CD4-positive, alpha-beta T cell treated with Interleukin-10 for 1 hour (primary cell): ENCODE data around the gene GZMM.

ENCODE experiments used
- DNase-seq: peaks from one replicate; pipeline ENCODE4 v3.0.0-alpha.2; 2020

Gene GZMM

GRCh38 chr19:512547-513365 lies 31.1 kb upstream of the GZMM start:
- no peak for DNase-seq

GRCh38 chr19:513368-514165 lies 30.3 kb upstream of the GZMM start:
- DNase-seq, result no peak

DNA sequence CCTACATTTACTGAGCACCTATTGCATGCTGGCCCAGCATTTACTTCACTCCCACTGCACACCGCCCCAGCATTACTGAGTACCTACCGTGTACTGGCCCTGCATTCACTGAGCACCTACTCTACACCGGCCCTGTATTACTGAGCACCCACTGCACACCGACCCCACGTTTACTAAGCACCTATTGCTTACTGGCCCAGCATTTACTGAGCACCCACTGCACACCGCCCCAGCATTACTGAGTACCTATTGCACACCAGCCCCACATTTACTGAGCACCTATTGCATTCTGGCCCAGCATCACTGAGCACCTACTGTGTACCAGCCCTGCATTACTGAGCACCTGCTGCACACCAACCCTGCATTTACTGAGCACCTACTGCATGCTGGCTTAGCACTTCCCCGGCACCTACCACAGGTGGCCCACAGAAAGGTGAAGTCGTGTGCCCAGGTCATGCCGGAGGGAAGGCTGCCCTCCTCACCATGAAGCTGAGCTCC lies 29.6 kb upstream of the GZMM start:
- DNase-seq, result no peak

GRCh38 chr19:517721-518597 lies 25.9 kb upstream of the GZMM start:
- DNase-seq, result no peak

DNA sequence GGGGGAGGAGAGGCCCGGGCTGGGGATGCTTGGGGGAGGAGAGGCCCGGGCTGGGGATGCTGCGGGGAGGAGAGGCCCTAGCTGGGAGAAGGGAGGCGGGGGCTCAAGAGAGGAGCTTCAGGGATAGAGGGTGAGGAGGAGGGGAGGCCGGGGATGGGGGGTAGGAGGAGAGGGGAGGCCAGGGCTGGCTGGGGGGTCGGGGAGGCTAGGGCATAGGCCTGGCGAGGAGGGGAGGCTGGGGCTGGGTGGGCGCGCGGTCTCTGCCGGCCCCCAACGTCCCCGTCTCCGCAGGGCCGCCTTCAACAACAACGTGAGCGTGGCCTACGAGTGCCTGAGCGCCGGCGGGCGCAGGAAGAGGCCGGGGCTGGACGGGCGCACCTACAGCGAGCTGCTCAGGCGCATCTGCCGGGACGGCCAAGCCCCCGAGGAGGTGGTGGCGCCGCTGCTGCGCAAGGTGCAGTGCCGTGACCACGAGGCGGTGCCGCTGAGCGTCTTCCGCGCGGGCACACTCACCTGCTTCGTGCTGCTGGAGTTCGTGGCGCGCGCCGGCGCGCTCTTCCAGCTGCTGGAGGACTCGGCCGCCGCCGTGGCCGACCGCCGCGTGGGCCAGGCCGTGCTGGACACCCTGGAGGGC lies 25.1 kb upstream of the GZMM start:
- peak; percentile 69 for DNase-seq

DNA sequence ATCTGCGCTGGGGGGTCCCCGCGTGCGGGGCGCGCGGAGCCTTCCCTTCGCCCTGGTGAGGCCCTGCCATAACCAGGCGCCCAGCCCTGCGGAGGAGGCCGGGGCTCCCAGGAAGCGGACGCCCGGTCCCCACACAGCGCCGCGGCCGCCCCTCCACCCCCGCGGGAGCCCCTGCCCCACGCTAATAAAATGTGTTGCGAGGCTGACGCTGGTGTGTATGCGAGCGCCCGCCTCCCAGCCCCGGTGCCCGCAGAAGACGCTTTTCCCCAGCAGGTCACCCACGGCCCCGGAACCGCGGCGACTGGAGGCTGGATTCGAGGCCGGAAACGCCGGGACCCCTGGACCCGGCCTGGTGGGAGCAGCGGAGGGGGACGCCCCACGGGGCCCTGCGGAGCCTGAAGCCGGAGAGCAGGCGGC lies 24.4 kb upstream of the GZMM start:
- DNase-seq, result no peak

GRCh38 chr19:522726-523125 lies 21.1 kb upstream of the GZMM start:
- DNase-seq, result no peak

- no peak for DNase-seq
These were observed 19.7 kb upstream of the GZMM start for GRCh38 chr19:524062-524674.

- no peak for DNase-seq
These were observed 18.8 kb upstream of the GZMM start for GRCh38 chr19:525029-525428.

GRCh38 chr19:525857-526419 lies 17.9 kb upstream of the GZMM start:
- no peak for DNase-seq

DNA sequence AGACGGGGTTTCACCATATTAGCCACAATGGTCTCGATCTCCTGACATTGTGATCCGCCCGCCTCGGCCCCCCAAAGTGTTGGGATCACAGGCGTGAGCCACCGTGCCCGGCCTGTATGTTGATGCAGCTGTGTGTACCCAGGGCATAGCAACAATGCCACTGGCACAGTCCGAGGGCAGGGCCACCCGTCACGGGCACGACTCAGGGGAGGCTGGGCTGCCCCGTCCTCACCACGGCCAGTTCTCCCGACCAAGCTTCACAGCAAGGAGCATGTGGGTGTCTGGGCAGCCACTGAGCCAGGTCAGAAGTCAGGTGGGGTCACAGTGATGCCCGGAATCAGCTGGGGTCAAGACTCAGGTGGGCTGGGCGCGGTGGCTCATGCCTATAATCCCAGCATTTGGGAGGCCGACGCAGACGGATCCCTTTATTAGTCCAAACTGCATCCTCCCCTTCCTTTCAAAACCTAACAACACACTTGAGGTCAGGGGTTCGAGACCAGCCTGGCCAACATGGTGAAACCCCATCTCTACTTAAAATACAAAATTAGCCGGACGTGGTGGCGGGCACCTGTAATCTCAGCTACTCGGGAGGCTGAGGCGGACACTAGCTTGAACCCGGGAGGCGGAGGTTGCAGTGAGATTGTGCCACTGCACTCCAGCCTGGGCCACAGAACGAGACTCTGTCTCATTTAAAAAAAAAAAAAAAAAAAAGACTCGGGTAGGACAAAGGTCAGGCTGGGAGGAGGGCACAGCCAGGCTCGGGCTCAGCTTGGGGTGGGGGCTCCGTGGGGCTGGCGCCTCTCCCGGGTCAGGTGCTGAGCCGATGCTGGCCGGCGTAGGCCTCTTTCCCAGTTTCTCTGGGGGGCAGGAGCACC lies 13.5 kb upstream of the GZMM start:
- no peak for DNase-seq

- peak; percentile 90 for DNase-seq
These were observed 12.7 kb upstream of the GZMM start for GRCh38 chr19:531009-531752.

DNA sequence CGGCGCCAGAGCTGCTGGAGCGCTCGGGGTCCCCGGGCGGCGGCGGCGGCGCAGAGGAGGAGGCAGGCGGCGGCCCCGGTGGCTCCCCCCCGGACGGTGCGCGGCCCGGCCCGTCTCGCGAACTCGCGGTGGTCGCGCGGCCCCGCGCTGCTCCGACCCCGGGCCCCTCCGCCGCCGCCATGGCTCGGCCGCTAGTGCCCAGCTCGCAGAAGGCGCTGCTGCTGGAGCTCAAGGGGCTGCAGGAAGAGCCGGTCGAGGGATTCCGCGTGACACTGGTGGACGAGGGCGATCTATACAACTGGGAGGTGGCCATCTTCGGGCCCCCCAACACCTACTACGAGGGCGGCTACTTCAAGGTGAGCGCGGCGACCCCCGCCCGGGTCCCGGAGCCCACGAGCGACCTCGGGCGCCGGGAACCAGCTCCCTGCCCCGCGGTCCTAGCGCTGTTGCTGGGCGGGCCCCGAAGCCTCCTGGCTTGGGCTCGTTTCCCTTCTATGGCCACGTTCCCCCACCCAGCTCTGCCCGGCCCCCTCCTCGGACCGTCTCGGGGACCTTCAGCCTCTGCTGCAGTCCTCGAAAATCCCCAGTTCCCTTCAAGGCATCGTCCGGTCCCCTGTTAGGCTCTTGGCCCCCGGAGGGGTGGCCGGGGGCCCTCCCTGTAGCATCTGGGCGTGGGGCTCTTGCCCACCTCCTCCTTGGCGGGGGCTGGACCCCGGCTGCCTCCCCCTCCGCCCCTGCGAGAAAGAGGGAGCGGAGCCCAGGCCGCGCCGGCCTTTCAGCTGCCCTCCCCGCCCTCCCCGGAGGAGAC lies 11.9 kb upstream of the GZMM start, which contains the start of gene CDC34:
CDC34 (plus strand) TSS at position 8 of the 808 bp plus-strand sequence; CDS start at position 180, 172 bp downstream.
- no peak for DNase-seq

GRCh38 chr19:532561-533363 lies 11.1 kb upstream of the GZMM start:
- peak; percentile 62 for DNase-seq

DNA sequence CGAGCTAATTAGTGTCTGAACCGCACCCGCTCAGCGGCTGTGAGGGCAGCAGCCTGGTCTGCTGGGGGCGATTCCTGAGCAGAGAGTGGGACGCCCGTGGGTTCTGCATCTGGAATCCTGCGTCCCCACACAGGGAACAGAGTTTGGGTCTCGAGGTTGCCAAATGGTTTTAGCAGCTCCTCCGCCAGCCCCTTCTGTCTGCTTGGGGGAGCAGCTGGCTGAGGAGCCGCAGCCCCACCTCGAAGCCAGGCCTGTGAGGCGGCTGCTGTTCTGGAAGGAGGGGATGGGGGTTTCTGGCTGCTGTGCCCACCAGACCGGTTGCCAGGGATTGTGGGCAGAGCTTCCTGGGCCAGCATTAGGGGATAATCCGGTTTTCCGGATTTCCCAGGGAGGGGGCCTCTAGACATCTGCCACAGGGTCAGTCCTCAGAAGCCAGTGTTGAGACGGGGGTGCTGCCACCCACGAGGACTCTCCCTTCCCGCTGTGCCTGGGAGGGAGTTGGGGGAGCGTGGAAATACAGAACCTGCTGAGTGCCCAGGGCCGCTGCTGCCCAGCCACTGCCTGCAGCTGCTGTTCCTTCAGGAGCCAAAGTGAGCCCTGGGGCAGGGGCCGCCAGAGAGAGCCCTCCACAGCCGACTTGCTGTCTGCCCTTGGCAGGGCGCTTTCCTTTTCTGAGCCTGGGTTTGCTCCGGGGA lies 10.3 kb upstream of the GZMM start:
- DNase-seq, result no peak

DNA sequence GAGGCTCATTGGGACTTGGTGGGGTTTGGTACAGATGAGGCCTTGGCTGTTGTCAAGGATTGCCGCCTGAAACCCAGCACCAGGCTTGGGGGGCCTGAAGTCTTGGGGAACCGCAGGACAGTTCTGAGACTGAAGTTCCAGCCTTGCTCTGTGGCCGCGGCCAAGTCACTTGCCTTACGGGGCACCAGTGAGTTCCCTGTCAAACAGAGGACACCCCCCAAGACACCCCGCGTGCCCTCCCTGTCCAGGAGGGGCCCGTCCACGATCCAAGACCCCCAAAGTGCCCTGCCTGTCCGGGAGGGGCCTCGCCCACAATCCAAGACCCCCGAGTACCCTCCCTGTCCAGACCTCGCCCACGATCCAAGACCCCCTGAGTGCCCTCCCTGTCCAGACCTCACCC lies 9.8 kb upstream of the GZMM start:
- no peak for DNase-seq
